NT2/D1 (cell line): Measurements from ENCODE around the gene ZNF414.

Experiments used
- DNase-seq: peaks from one replicate; pipeline ENCODE4 v3.0.0-alpha.2; 2011; ENCODE audit warnings: low read depth, low spot score
- H3K27me3 ChIP-seq: 2 replicates; pipeline ENCODE4 v1.6.0; 2011; ENCODE audit warnings: mild to moderate bottlenecking; ENCODE audit not compliant: insufficient read length, insufficient read depth
- H3K36me3 ChIP-seq: 2 replicates; pipeline ENCODE4 v1.6.1; 2011; ENCODE audit warnings: mild to moderate bottlenecking, low read length, mixed read lengths; ENCODE audit not compliant: insufficient read depth, insufficient read length
- H3K4me1 ChIP-seq: 2 replicates; pipeline ENCODE4 v1.5.1; 2011; ENCODE audit not compliant: insufficient read depth, insufficient read length
- H3K4me3 ChIP-seq: 2 replicates; pipeline ENCODE4 v1.5.1; 2011; ENCODE audit warnings: low read depth; ENCODE audit not compliant: insufficient read length
- H3K9ac ChIP-seq: 2 replicates; pipeline ENCODE4 v1.6.0; 2011; ENCODE audit warnings: low read depth; ENCODE audit not compliant: insufficient read length
- H3K9me3 ChIP-seq: 2 replicates; pipeline ENCODE4 v1.5.1; 2011; ENCODE audit warnings: mild to moderate bottlenecking, low read length; ENCODE audit not compliant: insufficient read depth
- SUZ12 ChIP-seq: IDR thresholded peaks from 2 replicates; pipeline ENCODE4 v1.6.1; 2011; ENCODE audit not compliant: insufficient read length, insufficient read depth; ENCODE audit errors: extremely low read depth
- YY1 ChIP-seq: IDR thresholded peaks from 2 replicates; pipeline ENCODE4 v1.6.1; 2011; ENCODE audit not compliant: insufficient read length, insufficient read depth
- ZNF274 ChIP-seq: IDR thresholded peaks from 2 replicates; pipeline ENCODE4 v1.6.1; 2011; ENCODE audit warnings: mild to moderate bottlenecking, low read depth, low read length

The ZNF414 gene

DNA sequence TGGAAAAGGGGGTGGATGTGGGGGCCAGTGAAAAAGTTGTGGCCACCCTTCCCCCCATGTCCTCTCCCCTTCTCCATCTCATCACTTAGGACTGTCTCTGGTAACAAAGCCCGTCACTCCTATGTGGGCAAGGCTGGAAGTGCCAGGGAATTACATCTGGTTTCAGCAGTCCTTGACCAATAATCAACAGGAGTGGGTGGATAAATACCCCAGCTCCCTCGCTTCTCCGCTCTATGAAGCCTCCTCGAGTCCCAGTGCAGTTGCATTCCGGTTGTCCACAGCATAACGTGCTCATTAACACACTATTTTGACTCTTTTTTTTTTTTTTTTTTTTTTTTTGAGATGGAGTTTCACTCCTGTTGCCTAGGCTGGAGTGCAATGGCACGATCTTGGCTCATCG lies 31.8 kb upstream of the ZNF414 start:
- TF ChIP-seq SUZ12, result no peak
- no peaks in the 10 kb centered on the region for H3K27me3 ChIP-seq
- H3K36me3 ChIP-seq, result peaks cover 37% of the 10 kb centered on the region
- peaks cover 2% of the 10 kb centered on the region for H3K4me1 ChIP-seq
- no peaks in the 10 kb centered on the region for H3K9me3 ChIP-seq
- DNase-seq, result no peak
- H3K4me3 ChIP-seq, result no peak overlapping the region
- H3K9ac ChIP-seq, result no peak overlapping the region

DNA sequence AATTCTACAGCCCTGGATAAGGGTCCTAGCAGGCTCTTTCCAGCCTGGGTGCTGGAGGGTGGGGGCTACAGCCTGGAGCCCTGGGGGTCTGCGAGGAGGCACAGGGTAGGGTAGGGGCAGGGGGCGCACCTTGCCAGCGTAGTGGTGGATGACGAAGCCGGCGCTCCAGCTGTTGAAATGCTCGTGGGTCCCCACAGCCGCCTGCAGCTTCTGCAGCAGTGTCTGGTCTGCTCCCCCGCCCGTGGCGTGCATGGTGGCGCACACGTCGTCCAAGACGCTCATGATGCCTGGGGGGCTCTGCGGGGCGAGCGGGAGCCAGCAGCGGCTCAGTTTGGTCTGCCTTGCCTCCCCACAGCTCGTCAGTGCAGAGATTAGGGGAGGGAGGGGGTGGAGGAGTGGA lies 30.2 kb upstream of the ZNF414 start:
- DNase-seq, result no peak
- Histone ChIP-seq H3K4me3 (no peak overlapping the region), H3K9ac (no peak overlapping the region), H3K36me3 (peaks cover 43% of the 10 kb centered on the region), H3K27me3 (no peaks in the 10 kb centered on the region), H3K4me1 (peaks cover 2% of the 10 kb centered on the region), H3K9me3 (no peaks in the 10 kb centered on the region)
- no peak for TF ChIP-seq ZNF274
- TF ChIP-seq YY1, result no peak
- no peak for TF ChIP-seq SUZ12

DNA sequence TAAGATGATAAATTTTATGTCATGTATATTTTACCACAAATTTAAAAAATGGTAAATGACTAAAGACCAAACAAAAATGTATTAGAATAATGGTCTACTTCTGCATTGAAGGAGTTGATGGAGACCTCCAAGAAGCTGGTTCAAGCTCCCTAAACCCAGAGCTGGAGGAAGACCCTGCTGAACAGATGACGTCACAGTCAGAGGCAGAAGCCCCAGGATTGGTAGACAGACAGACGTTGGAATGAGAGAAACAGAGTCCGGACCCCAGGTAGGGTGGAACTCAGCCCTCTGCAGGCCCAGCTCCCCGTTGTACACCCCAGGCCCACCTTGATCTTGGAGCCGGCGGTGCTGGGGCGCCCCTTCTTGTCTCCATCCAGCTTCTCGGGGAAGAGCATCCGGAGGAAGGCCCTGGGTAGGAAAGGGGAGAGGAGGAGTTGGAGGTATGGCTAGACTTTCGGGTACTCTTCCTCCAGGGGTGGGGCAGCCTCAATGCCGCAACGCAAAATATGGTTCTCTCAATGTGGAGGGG lies 25.7 kb upstream of the ZNF414 start:
- no peaks in the 10 kb centered on the region for H3K27me3 ChIP-seq
- H3K36me3 ChIP-seq, result peaks cover 19% of the 10 kb centered on the region
- H3K9ac ChIP-seq, result no peak overlapping the region

DNA sequence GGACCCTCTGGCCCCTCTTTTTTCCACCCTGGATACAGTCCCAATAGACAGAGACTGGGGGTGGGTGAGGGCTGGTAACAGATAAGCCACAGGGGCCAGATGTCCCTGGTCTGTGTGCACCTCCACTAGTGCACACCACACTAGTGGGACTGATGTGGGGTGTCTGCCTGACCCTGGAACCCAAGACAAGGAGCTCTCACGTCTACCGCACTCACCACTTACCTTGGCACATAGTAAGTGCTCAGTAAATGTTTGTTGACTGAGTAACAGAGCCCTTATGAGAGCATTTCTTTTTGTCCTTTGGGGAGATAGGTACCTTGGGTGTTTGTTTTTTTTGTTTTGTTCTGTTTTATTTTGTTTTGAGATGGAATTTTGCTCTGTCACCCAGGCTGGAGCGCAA lies 23.1 kb upstream of the ZNF414 start:
- H3K27me3 ChIP-seq, result no peaks in the 10 kb centered on the region
- H3K9ac ChIP-seq, result no peak overlapping the region
- no peak for DNase-seq
- H3K36me3 ChIP-seq, result peaks cover 16% of the 10 kb centered on the region
- no peaks in the 10 kb centered on the region for H3K9me3 ChIP-seq
- H3K4me1 ChIP-seq, result peaks cover 2% of the 10 kb centered on the region
- no peak overlapping the region for H3K4me3 ChIP-seq
- TF ChIP-seq YY1, result no peak
- TF ChIP-seq SUZ12, result no peak
- TF ChIP-seq ZNF274, result no peak

More for the DNA sequence above, 25.7 kb upstream of the ZNF414 start:
- Histone ChIP-seq H3K4me1 (peaks cover 4% of the 10 kb centered on the region), H3K9me3 (no peaks in the 10 kb centered on the region), H3K4me3 (no peak overlapping the region)
- TF ChIP-seq SUZ12, result no peak
- DNase-seq, result no peak

DNA sequence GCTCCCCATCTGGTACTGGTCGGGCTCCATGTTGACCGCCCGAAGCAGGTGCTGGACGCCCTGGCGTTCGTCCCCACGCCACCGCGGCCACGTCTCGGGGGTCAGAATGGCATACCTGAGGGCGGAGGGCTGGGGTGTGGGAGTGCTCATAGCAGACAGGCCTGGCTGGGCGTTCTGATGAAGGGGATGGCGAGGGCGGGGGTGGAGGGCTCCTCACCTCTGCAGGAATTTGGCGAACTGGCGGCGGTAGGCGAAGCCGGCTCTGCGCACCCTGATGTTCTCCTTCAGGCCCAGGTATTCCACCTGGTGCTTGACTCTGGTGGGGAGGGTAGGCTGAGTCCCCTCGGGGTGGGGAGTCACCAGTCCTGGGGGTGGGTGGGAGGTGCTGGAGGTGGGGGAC lies 22.3 kb upstream of the ZNF414 start:
- TF ChIP-seq ZNF274 (no peak), SUZ12 (no peak), YY1 (no peak)
- Histone ChIP-seq H3K4me1 (peaks cover 2% of the 10 kb centered on the region), H3K4me3 (no peak overlapping the region), H3K9ac (no peak overlapping the region), H3K27me3 (no peaks in the 10 kb centered on the region), H3K9me3 (no peaks in the 10 kb centered on the region), H3K36me3 (peaks cover 11% of the 10 kb centered on the region)
- no peak for DNase-seq

DNA sequence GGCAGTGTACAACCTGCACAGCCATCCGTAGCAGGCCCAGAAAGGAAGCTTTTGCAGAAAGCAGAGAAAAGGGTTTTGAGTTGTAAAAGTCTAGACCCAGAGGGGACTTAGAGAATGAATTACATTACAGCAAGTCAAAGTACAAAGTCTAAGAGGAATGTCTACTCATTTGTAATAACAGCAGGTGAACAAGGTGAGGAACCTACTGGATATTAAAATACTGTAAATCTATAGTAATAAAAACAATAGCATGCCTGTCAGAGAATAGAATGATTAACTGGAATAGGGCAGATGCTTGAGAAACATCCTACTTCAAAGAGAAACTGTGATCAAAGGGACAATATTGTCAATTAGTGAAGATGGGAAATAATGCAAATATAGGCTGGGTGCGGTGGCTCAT lies 18.3 kb upstream of the ZNF414 start:
- Histone ChIP-seq H3K9ac (no peak overlapping the region), H3K4me3 (no peak overlapping the region), H3K27me3 (no peaks in the 10 kb centered on the region), H3K36me3 (peaks cover 25% of the 10 kb centered on the region), H3K9me3 (no peaks in the 10 kb centered on the region), H3K4me1 (peaks cover 4% of the 10 kb centered on the region)
- TF ChIP-seq YY1 (no peak), SUZ12 (no peak), ZNF274 (no peak)
- no peak for DNase-seq

DNA sequence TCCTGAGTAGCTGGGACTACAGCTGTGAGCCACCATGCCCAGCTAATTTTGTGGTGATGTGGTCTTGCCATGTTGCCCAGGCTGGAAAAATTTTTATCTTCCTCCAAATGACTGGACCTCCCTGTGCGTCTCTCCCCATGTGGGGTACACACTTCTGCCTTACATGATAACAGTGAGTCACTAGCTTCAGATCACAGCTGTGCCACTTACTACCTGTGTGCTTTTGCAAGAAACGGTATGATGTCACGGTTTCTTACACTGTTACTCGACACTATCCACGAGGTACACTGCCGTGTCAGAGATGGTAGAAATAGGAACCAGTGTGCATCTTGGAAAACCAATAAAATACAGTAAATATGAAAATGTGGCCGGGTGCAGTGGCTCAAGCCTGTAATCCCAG lies 17.5 kb upstream of the ZNF414 start:
- Histone ChIP-seq H3K9me3 (no peaks in the 10 kb centered on the region), H3K4me3 (no peak overlapping the region), H3K27me3 (peaks cover 4% of the 10 kb centered on the region), H3K4me1 (peaks cover 8% of the 10 kb centered on the region), H3K36me3 (peaks cover 27% of the 10 kb centered on the region), H3K9ac (no peak overlapping the region)
- TF ChIP-seq ZNF274 (no peak), YY1 (no peak), SUZ12 (no peak)
- DNase-seq, result no peak
